Activated CD8-positive, alpha-beta T cell treated with anti-CD3 and anti-CD28 coated beads for 36 hours (primary cell): ENCODE data around the gene MMP23B. TPM values are rescaled to one million over a fixed set of nuclear protein-coding genes. Genes with fewer than 3 reads are reported as not detected.

Experiments
- ATAC-seq: fragments of 200-7000 bp; cut with Tn5 transposase; one replicate; pipeline ENCODE4 v1.10.0; 2021; ENCODE audit warnings: mild to moderate bottlenecking, moderate library complexity
- CTCF ChIA-PET: fragments of 350-600 bp; sonication (Branson Sonifier 250); formaldehyde crosslinking; loops from one replicate; lab custom pipeline; 2021; ENCODE audit warnings: antibody characterized with exemption; lab: Charles Lee
- POLR2A ChIA-PET: fragments of 350-600 bp; sonication (Branson Sonifier 250); formaldehyde crosslinking; loops from one replicate; lab custom pipeline; 2021; ENCODE audit warnings: antibody characterized with exemption; lab: Charles Lee
- DNase-seq: peaks from one replicate; pipeline ENCODE4 v3.0.0-alpha.2; 2020
- H3K27ac Mint-ChIP-seq: one replicate; pipeline ENCODE4 v1.8.0; 2021; ENCODE audit warnings: mild to moderate bottlenecking, mixed read lengths
- H3K27me3 Mint-ChIP-seq: one replicate; pipeline ENCODE4 v1.8.0; 2021; ENCODE audit warnings: mixed read lengths
- H3K36me3 Mint-ChIP-seq: one replicate; pipeline ENCODE4 v1.8.0; 2021; ENCODE audit warnings: low read depth, mixed read lengths
- H3K4me1 Mint-ChIP-seq: one replicate; pipeline ENCODE4 v1.8.0; 2021; ENCODE audit warnings: low read depth, mixed read lengths
- H3K4me3 Mint-ChIP-seq: one replicate; pipeline ENCODE4 v1.8.0; 2021; ENCODE audit warnings: mild to moderate bottlenecking, moderate library complexity, mixed read lengths
- H3K9me3 Mint-ChIP-seq: one replicate; pipeline ENCODE4 v1.8.0; 2021; ENCODE audit warnings: mixed read lengths
- intact Hi-C: fragments of 100-400 bp; cut with micrococcal nuclease; formaldehyde crosslinking; loops from one replicate; pipeline ENCODE4 v1.10.0; 2022
- total RNA-seq, 2 experiments: library from RNA; stranded (reverse); gene quantifications; one replicate each; pipeline ENCODE4 v1.2.3, GENCODE V29; 2021
- TF ChIP-seq, protein P1 (sequence below): fragments of 200-600 bp; IDR thresholded peaks from one replicate; pipeline ENCODE4 v1.8.0; 2022; ENCODE audit warnings: antibody characterized with exemption, mild to moderate bottlenecking

The MMP23B gene
- total RNA-seq = 1 to 10 TPM; 3.3 to 4.0 TPM

DNA sequence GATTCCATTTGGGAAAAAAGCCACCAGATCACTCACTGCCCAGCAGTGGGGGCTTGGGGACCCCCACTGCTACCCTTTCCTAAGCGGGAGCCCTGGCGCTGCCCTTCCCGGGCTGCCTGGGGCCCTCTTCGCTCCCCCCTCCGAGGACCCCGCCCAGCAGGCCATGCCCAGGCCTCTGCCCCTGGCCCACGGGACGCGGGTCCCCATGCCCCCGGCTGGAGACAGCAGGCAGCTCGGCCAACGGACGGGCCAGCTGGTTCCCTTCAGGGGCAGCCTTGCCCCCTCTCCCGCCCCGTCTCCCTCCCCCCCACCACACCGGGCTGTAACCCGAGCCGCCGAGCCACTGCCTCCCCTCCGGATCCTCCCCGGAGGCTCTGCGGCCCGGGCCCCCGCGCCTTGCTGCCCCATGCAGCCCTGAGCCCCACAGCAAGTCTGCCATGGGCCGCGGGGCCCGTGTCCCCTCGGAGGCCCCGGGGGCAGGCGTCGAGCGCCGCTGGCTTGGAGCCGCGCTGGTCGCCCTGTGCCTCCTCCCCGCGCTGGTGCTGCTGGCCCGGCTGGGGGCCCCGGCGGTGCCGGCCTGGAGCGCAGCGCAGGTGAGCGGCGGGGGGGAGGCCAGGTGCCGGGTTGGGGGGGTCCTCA, at the start of gene MMP23B:
TSS of gene MMP23B (plus strand) at position 392 of the 639 bp plus-strand sequence. CDS start at position 438, 46 bp downstream.
- peaks cover 6% of the 10 kb centered on the region for H3K4me1 Mint-ChIP-seq
- no peaks in the 10 kb centered on the region for H3K9me3 Mint-ChIP-seq
- ATAC-seq = no peak
- peaks cover 4% of the 10 kb centered on the region for H3K27me3 Mint-ChIP-seq
- intact Hi-C loops = no loop called here
- POLR2A ChIA-PET = interaction anchor here (0.6 to 4.0 kb wide), 3 partner anchors 15 to 232 kb away, joined by 3 to 46 read pairs (median 4); partner anchors contain the start of genes CCNL2 and MIB2
- no peak for DNase-seq
- CTCF ChIA-PET = no interaction called here
- H3K27ac Mint-ChIP-seq = peak within 1 kb of the TSS; percentile 71
- TF ChIP-seq, protein P1, sequence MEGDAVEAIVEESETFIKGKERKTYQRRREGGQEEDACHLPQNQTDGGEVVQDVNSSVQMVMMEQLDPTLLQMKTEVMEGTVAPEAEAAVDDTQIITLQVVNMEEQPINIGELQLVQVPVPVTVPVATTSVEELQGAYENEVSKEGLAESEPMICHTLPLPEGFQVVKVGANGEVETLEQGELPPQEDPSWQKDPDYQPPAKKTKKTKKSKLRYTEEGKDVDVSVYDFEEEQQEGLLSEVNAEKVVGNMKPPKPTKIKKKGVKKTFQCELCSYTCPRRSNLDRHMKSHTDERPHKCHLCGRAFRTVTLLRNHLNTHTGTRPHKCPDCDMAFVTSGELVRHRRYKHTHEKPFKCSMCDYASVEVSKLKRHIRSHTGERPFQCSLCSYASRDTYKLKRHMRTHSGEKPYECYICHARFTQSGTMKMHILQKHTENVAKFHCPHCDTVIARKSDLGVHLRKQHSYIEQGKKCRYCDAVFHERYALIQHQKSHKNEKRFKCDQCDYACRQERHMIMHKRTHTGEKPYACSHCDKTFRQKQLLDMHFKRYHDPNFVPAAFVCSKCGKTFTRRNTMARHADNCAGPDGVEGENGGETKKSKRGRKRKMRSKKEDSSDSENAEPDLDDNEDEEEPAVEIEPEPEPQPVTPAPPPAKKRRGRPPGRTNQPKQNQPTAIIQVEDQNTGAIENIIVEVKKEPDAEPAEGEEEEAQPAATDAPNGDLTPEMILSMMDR = no peak
- peak within 1 kb of the TSS; percentile 58 for H3K4me3 Mint-ChIP-seq
- H3K36me3 Mint-ChIP-seq = peaks cover 7% of the 10 kb centered on the region

DNA sequence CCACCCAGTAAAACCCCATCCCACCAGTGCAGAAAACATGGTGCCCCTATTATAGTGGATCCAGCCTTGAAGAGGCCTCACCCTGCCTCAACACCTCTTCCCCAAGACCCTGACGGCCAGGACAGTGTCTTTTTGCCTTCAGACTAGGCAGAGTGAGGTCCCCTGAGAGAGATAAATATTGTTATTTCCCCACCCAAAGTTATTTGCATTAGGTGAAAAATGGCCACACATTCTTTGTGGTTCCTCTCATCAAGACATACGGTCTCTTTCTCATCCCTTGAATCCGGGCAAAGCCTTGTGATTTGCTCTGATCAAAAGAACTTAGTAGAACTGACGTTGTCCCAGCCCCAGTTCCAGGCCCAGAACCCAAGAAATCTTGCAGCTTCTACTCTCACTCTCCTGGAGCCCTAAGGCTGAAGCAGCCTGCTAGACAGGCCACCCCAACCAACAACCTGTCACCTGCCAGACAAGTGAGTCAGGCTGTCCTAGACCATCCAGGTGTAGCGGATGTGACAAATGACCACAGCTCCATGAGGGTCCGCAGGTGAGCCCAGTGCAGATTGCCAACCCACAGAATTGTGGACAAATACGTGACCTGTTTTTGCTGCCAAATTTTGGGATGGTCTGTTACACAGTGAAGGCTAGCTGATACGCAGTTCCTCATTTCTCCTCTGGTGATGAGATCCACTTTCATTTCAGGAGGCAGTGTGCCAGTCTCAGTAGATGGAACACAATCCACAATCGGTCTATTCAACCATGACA, 49.2 kb upstream of the MMP23B start:
- POLR2A ChIA-PET = no interaction called here
- ATAC-seq = no peak

DNA sequence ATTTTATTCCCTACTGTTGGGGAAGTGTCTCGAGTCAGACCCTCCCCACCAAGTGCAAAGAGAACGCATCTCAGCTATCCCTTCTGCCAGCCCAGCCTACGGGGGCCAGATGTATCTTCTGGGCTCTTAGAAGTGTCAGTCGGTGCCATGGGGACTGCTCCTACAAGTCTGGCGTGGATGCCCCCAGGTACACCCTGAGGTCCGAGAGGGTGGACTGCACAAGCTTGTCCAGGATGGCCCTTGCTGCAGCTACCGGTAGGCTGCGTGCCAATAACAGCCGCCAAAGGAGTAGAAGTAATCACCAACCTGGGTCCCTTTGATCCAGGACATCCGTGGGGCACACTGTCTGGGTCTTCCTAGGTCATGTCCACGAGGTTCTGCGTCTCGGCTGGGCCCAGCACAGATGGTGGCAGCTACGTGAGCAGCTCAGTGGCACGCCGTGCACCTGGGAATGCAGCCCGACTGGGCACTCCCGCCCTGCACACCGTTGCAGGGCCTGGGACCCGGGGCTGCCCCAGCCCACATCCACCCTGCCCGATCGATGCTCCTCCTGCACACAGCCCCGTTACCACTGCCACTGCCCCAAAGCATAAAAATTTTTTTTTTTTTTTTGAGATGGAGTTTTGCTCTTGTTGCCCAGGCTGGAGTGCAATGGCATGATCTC, 48.5 kb upstream of the MMP23B start:
- no peaks in the 10 kb centered on the region for H3K9me3 Mint-ChIP-seq
- no peak overlapping the region for H3K4me3 Mint-ChIP-seq
- CTCF ChIA-PET = no interaction called here
- POLR2A ChIA-PET = interaction anchor here (0.6 kb wide), 1 partner anchor 245 kb away, joined by 3 read pairs; no protein-coding TSS in a partner anchor
- ATAC-seq = no peak
- intact Hi-C loops = no loop called here
- peaks cover 14% of the 10 kb centered on the region for H3K27me3 Mint-ChIP-seq
- TF ChIP-seq, protein P1 = no peak
- no peak overlapping the region for H3K27ac Mint-ChIP-seq
- H3K36me3 Mint-ChIP-seq = no peaks in the 10 kb centered on the region
- peaks cover 4% of the 10 kb centered on the region for H3K4me1 Mint-ChIP-seq
- DNase-seq = no peak

More for the DNA sequence above, 49.2 kb upstream of the MMP23B start:
- TF ChIP-seq, protein P1 = no peak
- H3K4me1 Mint-ChIP-seq = peaks cover 4% of the 10 kb centered on the region
- H3K36me3 Mint-ChIP-seq = no peaks in the 10 kb centered on the region
- intact Hi-C loops = no loop called here
- no peak overlapping the region for H3K4me3 Mint-ChIP-seq
- H3K27ac Mint-ChIP-seq = no peak overlapping the region
- CTCF ChIA-PET = no interaction called here
- DNase-seq = no peak
- no peaks in the 10 kb centered on the region for H3K9me3 Mint-ChIP-seq
- H3K27me3 Mint-ChIP-seq = peaks cover 13% of the 10 kb centered on the region

DNA sequence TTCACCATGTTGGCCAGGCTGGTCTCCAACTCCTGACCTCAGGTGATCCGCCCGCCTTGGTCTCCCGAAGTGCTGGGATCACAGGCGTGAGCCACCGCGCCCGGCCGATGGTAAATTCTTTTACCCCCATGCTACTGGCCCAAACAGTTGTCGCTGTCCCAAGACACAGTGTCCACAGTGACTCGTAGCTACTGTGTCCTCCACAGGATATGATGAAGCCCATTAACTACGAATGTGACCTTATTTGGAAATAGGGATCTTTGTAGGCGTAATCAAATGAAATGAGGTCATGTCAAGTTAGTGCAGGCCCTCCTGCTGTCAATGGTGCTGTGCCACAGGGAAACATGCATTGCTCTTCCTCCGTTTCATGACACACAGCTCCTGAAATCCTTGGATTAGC, 40.5 kb upstream of the MMP23B start:
- H3K36me3 Mint-ChIP-seq = no peaks in the 10 kb centered on the region
- H3K27me3 Mint-ChIP-seq = peaks cover 5% of the 10 kb centered on the region
- ChIA-PET CTCF (no interaction called here), POLR2A (interaction anchor here (0.8 kb wide), 1 partner anchor 62 kb away, joined by 3 read pairs; no protein-coding TSS in a partner anchor)
- DNase-seq = no peak
- H3K9me3 Mint-ChIP-seq = no peaks in the 10 kb centered on the region
- no peak overlapping the region for H3K4me3 Mint-ChIP-seq
- intact Hi-C loops = no loop called here
- ATAC-seq = peak; percentile 30
- no peaks in the 10 kb centered on the region for H3K4me1 Mint-ChIP-seq
- no peak overlapping the region for H3K27ac Mint-ChIP-seq
- TF ChIP-seq, protein P1 = no peak
